SK-N-MC (cell line): Measurements from ENCODE around the gene RTF2.

Source experiments
- EZH2 ChIP-seq: fragments of 200-600 bp; sonication (generic); IDR thresholded peaks from one replicate; pipeline ENCODE4 v1.6.1; 2017; ENCODE audit warnings: antibody characterized with exemption
- FOXP2 ChIP-seq: optimal IDR thresholded peaks from 2 replicates; pipeline ENCODE3; 2011; ENCODE audit warnings: mild to moderate bottlenecking, moderate library complexity; ENCODE audit not compliant: insufficient read depth; ENCODE audit errors: extremely low read length, control extremely low read depth
- POLR2AphosphoS5 ChIP-seq: IDR thresholded peaks from 2 replicates; pipeline ENCODE4 v1.6.1; 2012; ENCODE audit warnings: mild to moderate bottlenecking, low read depth, low read length, borderline replicate concordance

GRCh38 chr20:56463428-56463827 is 5.0 kb upstream of the RTF2 start:
- TF ChIP-seq EZH2 (no peak), POLR2AphosphoS5 (no peak), FOXP2 (no peak)
